Skeletal muscle cell (primary cell): ENCODE data around the gene USP4.
"Not testable (repeated sequence)": the region's sequence is repeated elsewhere in the genome, so short reads cannot be mapped to it uniquely, and the experiment has no call there.

ENCODE experiments used
- DNase-seq: peaks from one replicate; pipeline ENCODE4 v3.0.0-alpha.2; 2010; ENCODE audit warnings: low read depth
- H3K4me3 ChIP-seq: 2 replicates; pipeline ENCODE4 v1.5.1; 2011; ENCODE audit warnings: low read depth, mild to moderate bottlenecking, control low read depth, low read length, moderate library complexity

USP4 gene

DNA sequence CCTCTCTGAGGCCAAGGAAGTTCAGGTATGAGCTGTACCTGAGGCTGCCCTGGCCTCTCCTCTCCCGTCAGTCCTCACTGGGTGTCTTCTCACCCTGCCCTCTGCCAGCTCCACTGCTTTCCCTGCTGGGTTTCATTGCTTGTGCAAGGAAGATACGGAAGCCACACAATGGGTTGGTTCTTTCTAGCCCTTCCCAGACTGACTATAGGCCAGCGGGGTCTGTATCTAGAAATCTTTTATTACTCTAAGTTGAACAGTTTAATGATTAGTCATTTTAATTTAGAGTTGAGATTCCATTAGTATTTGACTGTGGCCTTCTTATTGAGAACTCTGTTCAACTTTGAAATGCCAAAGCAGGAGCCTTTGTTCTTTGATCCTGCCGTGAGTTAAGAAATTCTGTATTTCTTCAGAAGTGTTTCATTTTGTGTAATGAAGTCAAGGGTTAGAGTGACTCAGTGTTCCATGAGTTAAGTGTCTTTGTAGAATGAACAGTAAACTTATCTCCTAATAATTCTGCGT, 79.0 kb downstream of the USP4 start:
- no peak for DNase-seq
- no peak overlapping the region for H3K4me3 ChIP-seq

DNA sequence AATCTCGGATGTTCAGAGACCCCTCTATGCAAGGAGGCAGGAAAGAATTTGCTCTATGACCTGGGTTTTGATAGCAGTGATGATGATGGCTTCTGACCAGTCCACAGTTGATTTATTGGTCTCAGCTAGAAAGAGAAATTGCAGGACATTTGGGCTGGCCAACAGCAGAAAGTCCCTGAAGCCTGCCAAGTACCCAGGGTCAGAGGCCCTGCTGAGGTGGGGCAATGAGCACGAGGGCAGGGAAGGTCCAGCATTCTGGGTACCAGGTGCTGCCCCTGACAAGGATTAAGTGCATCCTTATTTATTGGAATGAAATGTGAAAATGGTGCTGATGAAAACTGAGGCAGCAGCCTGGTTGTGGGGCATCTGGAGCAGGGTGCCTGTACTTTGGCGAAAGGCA, 82.7 kb downstream of the USP4 start:
- DNase-seq = no peak
- H3K4me3 ChIP-seq = no peak overlapping the region

DNA sequence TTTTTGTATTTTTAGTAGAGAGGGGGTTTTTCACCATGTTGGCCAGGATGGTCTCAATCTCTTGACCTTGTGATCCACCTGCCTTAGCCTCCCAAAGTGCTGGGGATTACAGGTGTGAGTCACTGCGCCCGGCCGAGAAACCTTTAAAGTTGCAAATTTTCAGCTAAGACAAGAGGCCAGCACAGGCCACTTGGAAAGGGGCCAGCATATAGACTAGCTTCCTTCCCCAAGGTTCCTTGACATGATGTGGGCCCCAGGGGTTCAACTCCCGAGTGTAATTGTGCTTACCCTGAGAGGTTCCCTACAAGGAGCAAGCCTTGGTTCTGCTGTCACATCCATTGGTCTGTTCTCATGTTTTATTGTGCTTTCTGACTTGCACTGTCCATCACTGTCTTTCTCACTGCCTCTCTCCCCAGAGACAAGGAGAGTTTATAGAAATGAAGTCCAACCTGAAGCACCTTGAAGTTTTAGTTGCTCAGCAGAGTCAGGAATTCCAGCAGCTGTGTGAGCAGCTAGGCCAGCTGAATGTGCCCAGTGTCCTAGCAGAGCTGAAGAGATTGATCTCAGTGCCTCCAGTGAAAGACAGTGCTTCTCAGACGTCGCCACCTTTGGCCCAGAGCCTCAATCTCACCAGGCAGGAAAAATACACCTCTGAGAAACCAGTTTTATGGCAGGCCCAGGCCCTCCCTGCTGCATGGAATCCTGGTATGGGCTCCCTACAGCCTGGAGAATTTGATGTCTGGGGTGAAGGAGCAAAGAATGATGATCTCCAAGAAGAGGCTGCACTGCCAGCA, 83.9 kb downstream of the USP4 start:
- no peak for DNase-seq
- H3K4me3 ChIP-seq = no peak overlapping the region

DNA sequence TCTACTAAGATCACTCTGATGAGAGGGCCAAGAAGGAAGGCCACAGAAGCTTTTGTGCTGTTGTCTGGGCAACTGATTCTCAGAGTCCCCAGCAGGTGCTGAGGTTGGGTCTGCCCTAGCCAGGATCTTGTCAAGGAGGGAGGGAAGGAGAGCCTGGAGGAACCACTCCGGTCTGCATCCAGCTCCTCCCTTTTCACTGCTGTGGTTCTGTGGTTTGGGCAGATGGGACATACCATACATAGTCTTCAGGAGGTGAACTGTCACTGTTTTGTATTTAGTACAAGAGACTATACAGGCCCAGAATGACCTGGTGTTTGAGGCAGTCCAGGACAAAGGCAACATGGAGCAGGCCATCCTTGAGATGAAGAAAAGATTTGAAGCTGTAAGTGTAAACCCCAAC, 84.7 kb downstream of the USP4 start:
- DNase-seq = no peak
- H3K4me3 ChIP-seq = no peak overlapping the region

DNA sequence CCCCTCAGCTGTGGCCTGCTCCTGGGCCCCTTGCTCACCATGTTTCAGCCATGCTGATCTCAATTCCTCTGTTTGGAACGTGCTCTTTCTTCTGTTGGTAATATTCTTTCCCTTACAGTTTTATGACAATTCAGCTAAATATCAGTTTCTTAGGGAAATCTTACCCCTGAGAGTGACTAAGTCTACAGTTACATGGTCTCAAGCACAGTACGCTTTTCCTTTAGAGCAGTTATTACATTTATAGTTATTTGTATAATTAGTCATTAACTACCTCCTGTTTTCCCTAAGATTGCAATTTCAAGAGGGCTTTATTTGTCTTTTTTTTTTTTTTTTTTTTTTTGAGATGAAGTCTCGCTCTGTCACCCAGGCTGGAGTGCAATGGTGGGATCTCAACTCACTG, 86.3 kb downstream of the USP4 start:
- DNase-seq = no peak
- H3K4me3 ChIP-seq = no peak overlapping the region

DNA sequence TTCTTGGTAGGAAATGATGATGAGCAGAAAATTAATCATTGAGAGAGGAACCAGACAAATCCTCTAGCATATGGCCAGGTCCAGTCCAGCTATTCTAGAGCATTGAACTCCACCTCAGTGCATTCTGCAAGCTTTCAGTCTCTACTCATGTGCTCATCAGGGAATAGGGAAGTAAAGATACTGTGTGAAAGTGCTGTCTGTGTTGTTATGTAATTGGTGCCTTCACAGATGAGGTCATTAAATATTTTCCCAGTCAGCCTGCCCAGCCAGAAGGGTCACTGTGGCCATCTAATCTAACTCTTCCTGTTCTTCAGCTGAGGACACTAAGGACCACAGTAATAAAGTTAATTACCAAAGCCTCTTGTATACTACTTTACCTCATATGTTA, 91.0 kb downstream of the USP4 start:
- no peak overlapping the region for H3K4me3 ChIP-seq
- DNase-seq = no peak

DNA sequence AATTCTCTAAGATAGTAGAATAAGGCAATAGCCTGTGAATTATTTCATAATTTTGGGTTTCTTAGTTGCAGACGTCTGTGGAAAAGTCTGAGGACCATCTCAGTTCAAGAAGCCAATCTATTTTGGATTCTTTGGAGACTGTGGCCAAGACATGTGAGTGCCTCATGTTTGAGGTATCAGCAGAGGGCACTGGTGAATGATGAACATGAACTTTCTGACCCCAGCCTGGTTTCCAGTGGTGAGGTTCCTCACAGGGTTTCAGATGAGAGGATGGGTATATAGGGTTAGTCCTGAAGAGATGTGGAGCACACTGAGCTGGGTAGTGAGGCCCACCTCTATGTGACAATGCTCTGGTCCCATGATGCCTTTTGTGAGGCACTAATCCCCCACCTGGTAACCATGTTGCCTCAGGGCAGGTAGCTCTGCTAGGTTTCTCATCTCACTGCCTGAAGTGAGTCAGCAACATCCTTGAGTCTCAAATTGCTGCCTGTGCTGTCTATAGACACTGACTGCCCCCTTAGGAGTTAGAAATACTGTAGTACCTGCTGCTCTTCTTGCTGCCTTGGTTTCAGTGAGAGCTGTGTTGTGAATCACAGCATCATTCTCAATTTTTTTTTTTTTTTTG, 95.2 kb downstream of the USP4 start:
- DNase-seq = no peak
- no peak overlapping the region for H3K4me3 ChIP-seq

DNA sequence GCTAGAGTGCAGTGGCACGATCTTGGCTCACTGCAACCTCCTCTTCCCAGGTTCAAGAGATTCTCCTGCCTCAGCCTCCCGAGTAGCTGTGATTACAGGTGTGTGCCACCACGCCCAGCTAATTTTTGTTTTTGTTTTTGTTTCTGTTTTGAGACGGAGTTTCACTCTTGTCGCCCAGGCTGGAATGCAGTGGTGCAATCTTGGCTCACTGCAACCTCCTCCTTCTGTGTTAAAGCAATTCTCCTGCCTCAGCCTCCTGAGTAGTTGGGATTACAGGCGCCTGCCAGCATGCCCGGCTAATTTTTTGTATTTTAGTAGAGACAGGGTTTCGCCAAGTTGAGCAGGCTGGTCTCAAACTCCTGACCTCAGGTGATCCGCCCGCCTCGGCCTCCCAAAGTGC, 99.8 kb downstream of the USP4 start:
- not testable (repeated sequence) for H3K4me3 ChIP-seq, DNase-seq

DNA sequence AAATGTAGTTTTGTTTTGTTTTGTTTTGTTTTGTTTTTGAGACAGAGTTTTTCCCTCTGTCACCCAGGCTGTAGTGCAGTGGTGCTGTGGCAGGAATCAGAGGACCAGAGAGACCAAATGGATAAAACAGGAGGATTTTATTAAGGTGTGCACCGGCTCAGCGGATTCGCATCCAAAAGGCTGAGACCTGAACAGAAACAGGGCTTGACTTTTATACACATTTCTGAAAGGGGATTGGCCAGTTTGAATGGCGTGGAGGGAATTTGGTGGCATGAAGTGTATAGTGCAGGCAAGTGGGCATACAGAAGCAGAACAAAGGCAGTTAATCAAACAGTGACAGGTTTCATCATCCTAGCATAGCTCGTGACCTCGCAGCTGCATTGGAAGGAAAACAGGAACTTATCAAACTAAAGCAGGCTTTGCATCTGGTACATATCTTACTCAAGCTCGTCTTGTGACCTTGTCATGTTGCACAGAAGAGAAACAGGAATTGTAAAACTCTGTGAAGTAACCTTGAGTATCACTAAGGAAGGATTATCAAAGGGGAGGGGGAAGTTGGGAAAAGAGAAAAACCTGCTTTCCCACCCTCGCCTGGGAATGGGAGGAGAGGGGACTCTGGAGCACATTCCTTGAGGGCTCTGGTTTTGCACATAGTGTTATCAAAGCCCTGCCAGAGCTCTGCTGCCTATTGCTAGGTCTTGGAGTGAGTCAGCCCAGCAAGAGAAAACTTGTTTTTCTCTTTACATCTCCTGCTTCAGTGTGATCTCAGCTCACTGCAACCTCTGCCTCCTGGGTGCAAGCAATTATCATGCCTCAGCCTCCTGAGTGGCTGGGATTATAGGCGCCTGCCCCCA, 101.4 kb downstream of the USP4 start:
- H3K4me3 ChIP-seq = no peak overlapping the region
- peak; percentile 34 for DNase-seq

DNA sequence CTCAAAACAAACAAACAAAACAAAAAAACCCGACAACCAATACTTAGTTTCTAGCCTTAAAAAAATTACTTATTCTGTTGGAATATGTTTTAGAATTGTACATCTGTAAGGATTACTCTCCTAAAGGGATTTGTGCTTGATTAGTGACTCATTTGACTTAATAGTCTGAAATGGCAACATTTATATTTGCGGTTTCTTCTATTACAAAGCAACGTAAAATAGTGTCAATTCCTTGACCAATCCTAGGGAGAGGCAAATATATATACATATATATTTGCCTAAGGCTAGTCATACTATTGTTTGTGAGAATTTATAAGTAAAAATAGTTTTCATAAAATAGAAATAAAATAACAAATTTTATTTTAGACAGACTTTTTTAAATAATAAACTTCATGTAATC, 102.5 kb downstream of the USP4 start:
- no peak for DNase-seq
- H3K4me3 ChIP-seq = no peak overlapping the region

DNA sequence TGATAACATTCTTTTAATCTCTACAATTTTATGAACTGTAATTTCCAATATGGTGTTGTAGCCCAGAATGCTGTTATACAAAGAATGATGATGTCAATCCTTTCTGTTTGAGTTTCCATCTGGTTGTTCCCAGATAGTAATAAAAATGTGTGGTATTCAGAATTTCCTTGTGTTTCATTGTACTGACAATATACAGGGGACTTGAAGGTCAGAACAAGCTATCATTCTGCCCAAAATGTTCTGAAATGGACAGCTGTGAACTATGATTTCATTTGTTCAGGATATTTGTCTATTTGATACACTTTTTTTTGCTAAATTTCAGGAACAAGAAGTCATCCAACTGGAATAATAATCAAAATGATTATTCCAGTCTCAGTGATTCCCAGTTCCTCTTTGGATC, 103.6 kb downstream of the USP4 start:
- no peak for DNase-seq
- H3K4me3 ChIP-seq = no peak overlapping the region

DNA sequence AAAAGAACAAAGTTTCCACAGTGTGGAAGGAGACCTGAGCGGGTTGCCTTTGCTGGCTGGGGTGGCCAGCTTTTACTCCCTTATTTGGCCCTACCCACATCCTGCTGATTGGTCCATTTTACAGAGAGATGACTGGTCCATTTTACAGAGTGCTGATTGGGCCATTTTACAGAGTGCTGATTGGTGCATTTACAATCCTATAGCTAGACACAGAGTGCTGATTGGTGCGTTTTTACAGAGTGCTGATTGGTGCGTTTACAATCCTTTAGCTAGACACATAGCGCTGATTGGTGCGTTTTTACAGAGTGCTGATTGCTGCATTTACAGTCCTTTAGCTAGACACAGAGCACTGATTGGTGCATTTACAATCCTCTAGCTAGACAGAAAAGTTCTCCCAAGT, 111.0 kb downstream of the USP4 start:
- H3K4me3 ChIP-seq = not testable (repeated sequence)

More for the DNA sequence above, 111.0 kb downstream of the USP4 start:
- DNase-seq = not testable (repeated sequence)
